ENCODE measurements around the gene UBQLN1. TPM values are rescaled to one million over a fixed set of nuclear protein-coding genes. Genes with fewer than 3 reads are reported as not detected.

Gene UBQLN1
- total RNA-seq, 1 donor from 2014 or later = 85.2 TPM

Other genes with a start within 250 kb of the UBQLN1 start
- 97.7 TPM for gene FRMD3, start 169.6 kb downstream of the UBQLN1 start, total RNA-seq
- gene IDNK, start 84.8 kb downstream of the UBQLN1 start, total RNA-seq = 3.3 TPM
- gene GKAP1, start 109.8 kb upstream of the UBQLN1 start, total RNA-seq = 25.3 TPM
- gene KIF27, start 213.5 kb upstream of the UBQLN1 start, total RNA-seq = 4.5 TPM

Data from left ventricle myocardium superior (tissue), 1 donor.